COR-L47 (cell line): ENCODE measurements around the gene APOC1.
"Not testable (repeated sequence)": the region's sequence is repeated elsewhere in the genome, so short reads cannot be mapped to it uniquely, and the experiment has no call there.

Source experiments
- DNase-seq: peaks from one replicate; lab custom pipeline; 2025; lab: John Stamatoyannopoulos, UW

The APOC1 gene

GRCh38 chr19:44914433-44915206 is at the start of gene APOC1:
Gene APOC1 (plus strand): TSS chr19:44914608. CDS start chr19:44914892, 284 bp downstream.
- peak; percentile 68 for DNase-seq

- no peak for DNase-seq
Measured at GRCh38 chr19:44865196-44865767, 49.1 kb upstream of the APOC1 start.

GRCh38 chr19:44866664-44867063 is 47.7 kb upstream of the APOC1 start:
- DNase-seq, result no peak

- no peak for DNase-seq
Measured at GRCh38 chr19:44867578-44867977, 46.8 kb upstream of the APOC1 start.

GRCh38 chr19:44869733-44870470 is 44.5 kb upstream of the APOC1 start:
- no peak for DNase-seq

- DNase-seq, result no peak
Measured at GRCh38 chr19:44871809-44872208, 42.6 kb upstream of the APOC1 start.

- no peak for DNase-seq
Measured at GRCh38 chr19:44872661-44873060, 41.7 kb upstream of the APOC1 start.

- DNase-seq, result no peak
Measured at GRCh38 chr19:44874317-44874716, 40.1 kb upstream of the APOC1 start.

- DNase-seq, result no peak
Measured at GRCh38 chr19:44875666-44876451, 38.5 kb upstream of the APOC1 start.

- DNase-seq, result no peak
Measured at GRCh38 chr19:44876930-44877535, 37.4 kb upstream of the APOC1 start.

GRCh38 chr19:44878120-44878865 is 36.1 kb upstream of the APOC1 start:
- DNase-seq, result no peak

- DNase-seq, result no peak
Measured at GRCh38 chr19:44879309-44880065, 34.9 kb upstream of the APOC1 start.

- no peak for DNase-seq
Measured at GRCh38 chr19:44882063-44882462, 32.3 kb upstream of the APOC1 start.

- DNase-seq, result not testable (repeated sequence)
Measured at GRCh38 chr19:44882619-44883397, 31.6 kb upstream of the APOC1 start.

GRCh38 chr19:44883922-44884321 is 30.5 kb upstream of the APOC1 start:
- DNase-seq, result no peak

GRCh38 chr19:44884566-44884965 is 29.8 kb upstream of the APOC1 start:
- no peak for DNase-seq

GRCh38 chr19:44886141-44886540 is 28.3 kb upstream of the APOC1 start:
- DNase-seq, result no peak

- no peak for DNase-seq
Measured at GRCh38 chr19:44887648-44888047, 26.8 kb upstream of the APOC1 start.

- DNase-seq, result not testable (repeated sequence)
Measured at GRCh38 chr19:44888335-44888734, 26.1 kb upstream of the APOC1 start.
